ENCODE results near the gene PCED1A.
"Not testable (repeated sequence)": the region's sequence is repeated elsewhere in the genome, so short reads cannot be mapped to it uniquely, and the experiment has no call there.

The PCED1A gene

GRCh38 chr20:2825761-2826160, 14.7 kb downstream of the PCED1A start:
- no peak for DNase-seq

GRCh38 chr20:2822073-2822472, 18.4 kb downstream of the PCED1A start:
- DNase-seq, result no peak

GRCh38 chr20:2820896-2821869, 19.3 kb downstream of the PCED1A start:
- no peak for DNase-seq

DNA sequence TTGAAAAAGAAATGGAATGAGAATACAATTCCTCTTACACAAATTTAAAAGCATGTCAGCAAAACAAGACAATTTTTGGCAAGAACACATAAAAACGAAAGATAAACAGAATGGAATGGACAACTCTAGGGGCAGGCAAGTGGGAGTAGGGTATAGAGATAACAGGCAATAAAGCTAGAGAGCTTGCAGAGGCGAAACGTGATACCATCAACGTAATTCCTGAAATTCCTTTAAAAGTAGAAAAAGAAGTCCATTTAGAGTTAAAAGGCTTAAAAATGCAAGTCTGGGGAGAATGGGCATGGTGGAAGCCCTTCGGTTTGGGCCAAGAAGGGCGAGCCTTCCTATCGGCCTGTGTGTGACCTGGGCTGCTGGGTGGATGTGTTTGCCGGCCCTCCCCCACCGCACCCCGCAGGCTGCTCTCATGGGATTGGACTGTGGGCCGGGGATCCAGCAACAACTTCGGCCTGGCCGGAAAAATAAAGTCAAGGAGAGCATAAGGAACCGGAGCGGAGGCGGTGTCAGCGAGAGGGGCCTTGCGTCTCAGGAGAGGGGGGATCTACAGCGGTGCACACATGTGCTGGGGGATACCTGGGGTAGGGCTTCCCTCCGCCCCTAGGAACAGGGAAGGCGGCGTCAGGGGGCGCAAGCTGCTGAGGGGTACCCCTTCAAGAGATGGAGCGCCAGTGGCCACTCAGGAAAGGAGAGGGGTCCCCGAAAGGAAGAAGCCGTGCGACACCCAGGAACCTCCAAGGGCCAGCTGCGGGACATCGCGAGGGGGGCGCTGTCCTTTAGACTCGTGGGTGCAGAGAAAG, 20.2 kb downstream of the PCED1A start:
- no peak for DNase-seq

DNA sequence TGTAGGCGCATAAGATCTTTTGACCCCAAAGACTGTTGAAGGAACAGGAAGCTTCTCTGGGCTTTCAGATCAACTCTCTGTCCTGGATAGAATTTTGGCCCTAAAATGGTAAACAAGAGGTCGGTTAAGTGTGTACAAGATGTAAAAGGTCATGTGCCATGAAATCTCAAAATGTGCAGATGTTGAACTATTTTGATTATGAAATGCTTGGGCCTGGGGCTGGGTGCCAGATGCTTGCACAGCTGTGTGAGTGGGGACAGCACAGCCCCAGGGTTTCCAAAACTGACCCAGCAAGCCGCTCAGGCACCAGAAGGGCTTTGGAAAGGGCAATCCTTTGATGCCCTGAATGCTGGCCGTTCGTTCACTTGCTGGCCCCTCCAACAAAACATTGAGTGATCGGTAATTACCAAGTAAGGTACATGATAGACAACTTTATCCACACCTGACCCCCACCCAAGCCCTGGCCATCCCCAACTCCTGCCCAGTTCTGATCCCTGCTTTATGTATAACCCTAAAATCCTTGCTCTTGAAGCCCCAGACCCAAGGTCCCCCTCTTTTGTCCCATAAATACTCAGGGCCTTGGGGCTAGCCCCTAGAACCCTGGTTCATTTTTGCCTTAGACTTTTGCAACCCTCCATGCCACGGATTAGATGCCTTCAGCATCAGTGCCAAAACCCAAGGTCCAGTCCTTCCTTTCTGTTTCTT, 22.4 kb downstream of the PCED1A start:
- no peak for DNase-seq

GRCh38 chr20:2817341-2817726, 23.1 kb downstream of the PCED1A start:
- DNase-seq, result no peak

GRCh38 chr20:2816583-2817340, 23.7 kb downstream of the PCED1A start:
- DNase-seq, result no peak

DNA sequence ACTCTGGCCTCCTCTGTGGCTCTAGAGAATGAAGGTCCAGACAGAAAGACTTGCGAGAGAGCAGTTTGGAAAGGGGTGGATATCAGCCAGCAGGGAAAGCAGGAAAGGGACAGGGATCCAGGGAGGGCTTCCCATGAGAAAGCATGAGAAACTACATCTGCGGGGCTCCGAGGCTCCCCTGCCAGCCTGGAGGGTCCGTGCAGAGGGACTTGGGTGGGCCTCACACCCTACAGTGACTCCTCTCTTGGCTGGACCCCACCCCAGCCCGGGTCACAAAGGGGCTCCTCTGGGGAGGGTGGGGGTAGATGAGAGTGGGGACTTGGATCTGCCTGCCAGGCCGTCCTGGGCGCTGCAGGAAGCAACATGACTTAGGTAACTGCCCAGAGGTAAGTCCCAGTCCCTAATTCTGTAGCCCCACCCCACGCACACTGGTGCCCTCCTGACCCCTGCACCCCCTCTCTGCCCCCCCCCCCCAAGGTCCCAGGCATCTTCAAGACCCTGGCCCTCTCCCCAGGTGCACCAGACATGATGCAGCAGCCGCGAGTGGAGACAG, 24.3 kb downstream of the PCED1A start, which contains the start of gene TMEM239:
TSS of gene TMEM239 (plus strand) at position 335 of the 553 bp plus-strand sequence. CDS start at position 526, 191 bp downstream.
- DNase-seq, result no peak

- DNase-seq, result no peak
Measured at GRCh38 chr20:2815242-2815900, 25.1 kb downstream of the PCED1A start.

- no peak for DNase-seq
Measured at GRCh38 chr20:2814587-2815051, 25.8 kb downstream of the PCED1A start, which contains the start of gene C20orf141. C20orf141 (plus strand) TSS chr20:2814987; CDS start chr20:2815185, 198 bp downstream.

- no peak for DNase-seq
Measured at GRCh38 chr20:2814076-2814475, 26.4 kb downstream of the PCED1A start.

DNA sequence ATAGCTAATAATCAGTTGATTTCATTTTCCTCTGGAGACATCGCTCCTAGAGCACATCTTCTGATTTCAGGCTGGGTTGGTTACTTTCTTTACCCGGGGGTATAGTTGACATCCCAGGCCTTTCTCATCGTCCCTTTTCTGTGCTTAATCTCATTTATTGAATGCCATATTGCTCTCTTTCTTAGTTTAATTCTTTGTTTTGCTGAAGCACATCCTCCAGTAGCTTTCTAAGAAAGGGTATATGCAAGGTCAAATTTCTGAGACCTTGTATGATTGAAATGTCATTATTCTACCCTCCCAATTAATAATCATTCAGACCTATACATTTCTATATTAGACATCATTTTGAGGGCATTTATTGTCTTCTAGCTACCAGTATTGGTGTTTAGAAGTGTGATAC, 28.3 kb downstream of the PCED1A start:
- DNase-seq, result no peak

DNA sequence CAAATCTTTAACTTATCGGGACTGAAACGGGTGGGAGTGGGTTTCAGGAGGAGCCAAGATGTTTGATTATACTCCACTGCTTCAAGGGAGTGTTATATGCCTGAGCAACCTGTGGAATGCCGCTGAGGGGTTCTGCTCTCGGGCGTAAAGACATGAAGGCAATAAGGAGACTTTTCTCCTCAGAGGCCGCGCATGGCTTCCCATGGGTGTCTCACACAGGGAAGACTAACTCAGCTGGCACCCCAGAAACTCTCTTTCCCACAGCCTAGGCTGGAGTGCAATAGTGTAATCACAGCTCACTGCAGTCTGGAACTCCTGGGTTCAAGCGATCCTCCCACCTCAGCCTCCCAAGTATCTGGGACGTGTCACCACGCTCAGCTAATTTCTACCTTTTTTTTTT, 30.8 kb downstream of the PCED1A start:
- DNase-seq, result no peak

GRCh38 chr20:2807929-2808328, 32.5 kb downstream of the PCED1A start:
- DNase-seq, result not testable (repeated sequence)

- no peak for DNase-seq
Measured at GRCh38 chr20:2807019-2807418, 33.4 kb downstream of the PCED1A start.

DNA sequence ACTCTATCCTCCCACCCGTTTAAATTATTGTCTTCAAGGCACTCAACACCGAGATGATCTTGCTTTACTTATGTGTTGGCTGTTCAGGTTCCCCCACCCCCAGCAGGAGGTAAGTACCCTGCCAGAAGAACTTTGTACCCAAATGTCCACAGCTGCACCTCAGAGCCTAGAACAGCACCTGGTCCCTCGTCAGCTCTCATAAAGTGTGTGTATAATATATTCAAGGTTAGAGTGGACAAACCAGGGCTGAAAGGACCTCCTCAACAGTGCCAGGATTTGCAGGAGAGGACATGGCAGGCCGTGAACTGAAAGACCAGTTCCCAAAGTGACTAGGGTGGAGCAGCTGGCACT, 34.1 kb downstream of the PCED1A start:
- no peak for DNase-seq

DNA sequence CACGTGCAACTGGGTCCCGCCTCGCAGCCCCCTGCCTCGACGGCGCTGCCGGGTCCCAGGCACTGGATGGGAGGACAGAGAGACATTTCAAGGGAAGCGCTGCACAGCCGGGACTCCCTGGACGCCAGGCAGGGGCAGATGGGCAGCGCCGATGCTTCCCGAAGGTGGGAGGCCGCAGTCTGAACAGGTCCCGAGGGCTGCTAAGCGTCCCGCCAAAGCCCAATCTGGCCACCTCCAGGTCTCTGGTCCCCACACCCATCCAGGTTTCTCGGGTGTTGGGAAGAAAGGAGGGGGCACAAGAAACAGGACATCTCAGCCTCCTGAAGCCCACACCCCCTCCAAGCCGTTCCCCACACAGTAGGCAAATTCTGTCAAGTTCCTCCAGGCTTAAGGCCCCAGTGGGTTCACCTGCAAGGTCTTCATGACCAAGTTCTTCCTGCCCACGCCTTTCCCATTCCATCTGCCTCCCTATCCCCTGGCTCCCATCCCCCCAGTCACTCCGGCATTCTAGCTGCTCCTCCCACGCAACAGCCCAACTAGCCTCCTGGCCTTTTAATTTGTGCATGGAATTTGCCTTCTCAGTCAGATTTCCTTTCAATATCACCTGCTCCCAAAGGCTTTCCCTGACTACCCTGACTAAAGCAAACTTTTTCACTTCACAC, 34.6 kb downstream of the PCED1A start:
- DNase-seq, result no peak

GRCh38 chr20:2804852-2805688, 35.4 kb downstream of the PCED1A start:
- DNase-seq, result no peak

DNA sequence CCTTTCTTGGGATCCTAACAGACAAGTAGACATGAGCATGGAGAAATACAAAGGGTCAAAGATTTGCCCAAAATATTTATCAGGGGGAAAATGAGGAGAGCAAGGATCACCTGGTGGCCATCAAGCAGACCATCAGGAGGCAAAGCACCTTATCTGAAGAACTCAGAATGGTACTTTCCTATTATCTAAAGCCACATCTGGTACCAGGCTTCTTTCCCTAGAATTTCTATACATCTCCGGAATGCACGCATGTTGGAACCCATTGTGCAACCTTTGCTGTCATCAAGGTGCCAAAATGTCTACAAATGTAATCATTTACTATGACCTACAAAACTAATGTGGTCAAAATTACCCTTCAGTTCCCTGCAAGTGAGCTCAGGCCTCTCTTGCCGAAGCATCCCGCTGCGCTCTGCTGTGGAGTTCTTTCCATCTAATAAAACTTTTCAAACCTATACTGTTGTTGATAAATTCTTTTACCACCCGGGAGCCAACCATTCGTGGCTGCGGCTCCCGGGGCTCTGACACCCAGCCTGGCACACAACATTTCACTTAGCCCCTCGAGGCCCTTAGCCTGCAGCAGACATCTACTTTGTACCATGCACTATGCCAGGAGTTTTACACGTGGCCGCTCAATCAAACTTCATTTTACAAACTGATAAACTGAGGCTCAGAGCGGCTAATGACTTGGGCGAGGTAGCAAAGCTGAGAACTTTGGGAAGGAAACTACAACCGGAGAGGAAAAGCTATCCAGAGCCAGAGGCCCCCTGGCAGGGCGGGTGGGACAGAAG, 36.2 kb downstream of the PCED1A start:
- DNase-seq, result no peak
